SH-SY5Y (cell line): ENCODE results near the gene C6orf118.

ENCODE experiments used
- GATA2 ChIP-seq: IDR thresholded peaks from 2 replicates; pipeline ENCODE4 v1.6.1; 2011; ENCODE audit warnings: mild to moderate bottlenecking, low read depth, low read length
- GATA3 ChIP-seq: IDR thresholded peaks from 2 replicates; pipeline ENCODE4 v1.6.1; 2011; ENCODE audit warnings: low read depth, mild to moderate bottlenecking, low read length, moderate library complexity

DNA sequence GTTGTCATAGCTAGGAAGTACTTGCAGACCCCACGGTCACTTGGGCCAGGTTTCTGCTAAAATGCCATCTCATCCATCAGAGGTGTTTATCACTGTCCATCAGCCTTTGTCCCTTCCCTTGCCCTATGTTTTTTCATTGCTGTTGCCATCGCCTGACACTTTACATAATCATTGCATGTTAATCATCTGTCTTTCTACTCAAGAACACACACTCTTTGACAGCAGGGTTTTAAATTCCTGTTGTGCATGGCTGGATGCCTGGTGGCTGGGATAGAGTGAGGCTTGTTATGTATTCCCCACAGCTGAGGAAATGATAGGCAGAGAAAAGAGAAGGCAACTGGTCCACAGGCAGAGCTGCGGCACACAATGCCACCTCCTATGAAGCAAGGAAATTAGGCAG is 11.7 kb upstream of the C6orf118 start:
- TF ChIP-seq GATA3 (no peak), GATA2 (no peak)
